GM19240 (cell line): ENCODE measurements around the gene TET1.
A peak's percentile ranks its signal among the peaks of the same experiment; 100 is the strongest.
"Not testable (repeated sequence)": the region's sequence is repeated elsewhere in the genome, so short reads cannot be mapped to it uniquely, and the experiment has no call there.

Source experiments
- DNase-seq: peaks from one replicate; pipeline ENCODE4 v3.0.0; 2011; ENCODE audit warnings: low spot score; ENCODE audit not compliant: insufficient read length

Gene TET1

DNA sequence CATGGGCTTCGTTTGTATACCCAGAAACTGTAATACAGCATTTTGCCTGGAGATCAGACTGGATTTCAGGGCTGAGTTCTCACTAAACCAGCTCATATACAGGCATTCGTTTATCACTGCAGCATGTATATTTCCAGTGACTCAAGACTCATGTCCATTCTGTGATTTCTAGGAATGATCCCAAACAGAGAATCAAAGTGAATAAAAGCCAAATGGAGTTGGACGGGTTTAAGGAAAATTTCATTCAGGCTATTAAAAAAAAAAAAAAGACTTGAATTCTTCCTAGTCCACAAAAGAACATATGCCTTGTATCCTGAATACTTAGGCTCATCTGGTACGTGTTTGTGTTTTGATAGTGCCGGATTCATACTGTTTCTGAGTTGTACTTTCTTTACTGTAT, 46.8 kb downstream of the TET1 start:
- DNase-seq = no peak

- DNase-seq = not testable (repeated sequence)
These were observed 49.9 kb downstream of the TET1 start for GRCh38 chr10:68610023-68610422.

- no peak for DNase-seq
These were observed 51.1 kb downstream of the TET1 start for GRCh38 chr10:68611227-68611626.

GRCh38 chr10:68613974-68614373, 53.8 kb downstream of the TET1 start:
- DNase-seq = not testable (repeated sequence)

DNA sequence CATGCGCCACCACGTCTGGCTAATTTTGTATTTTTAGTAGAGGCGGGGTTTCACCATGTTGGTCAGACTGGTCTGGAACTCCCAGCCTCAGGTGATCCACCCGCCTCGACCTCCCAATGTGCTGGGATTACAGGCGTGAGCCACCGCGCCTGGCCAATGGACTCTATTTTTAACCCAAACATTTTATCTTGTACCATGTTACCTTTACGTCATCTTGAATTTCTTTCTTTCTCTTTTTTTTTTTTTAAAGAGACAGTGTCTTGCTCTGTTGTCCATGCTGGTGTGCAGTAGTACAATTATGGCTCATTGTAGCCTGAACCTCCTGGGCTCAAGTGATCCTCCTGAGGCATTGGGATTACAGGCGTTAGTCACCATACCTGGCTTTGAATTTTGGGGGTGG, 57.6 kb downstream of the TET1 start:
- not testable (repeated sequence) for DNase-seq

DNA sequence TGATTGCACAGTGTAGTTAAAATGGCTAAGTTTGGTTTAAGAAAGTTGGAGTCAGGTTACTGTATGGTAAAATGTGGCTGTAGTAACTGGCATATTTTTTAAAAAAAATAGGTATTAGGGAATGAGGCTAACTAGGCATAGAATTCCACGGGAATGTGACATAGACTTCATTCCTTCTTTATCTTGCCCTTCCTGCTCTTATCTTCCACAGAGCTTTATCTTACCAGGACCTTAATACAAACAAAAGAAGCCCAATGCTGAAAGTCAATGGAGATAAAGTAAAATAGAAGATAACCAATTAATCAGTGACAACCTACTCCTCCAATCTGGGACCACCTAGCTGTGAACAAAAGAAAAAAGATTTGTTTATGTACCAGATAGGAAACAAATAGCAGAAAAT, 58.1 kb downstream of the TET1 start:
- DNase-seq = no peak

DNA sequence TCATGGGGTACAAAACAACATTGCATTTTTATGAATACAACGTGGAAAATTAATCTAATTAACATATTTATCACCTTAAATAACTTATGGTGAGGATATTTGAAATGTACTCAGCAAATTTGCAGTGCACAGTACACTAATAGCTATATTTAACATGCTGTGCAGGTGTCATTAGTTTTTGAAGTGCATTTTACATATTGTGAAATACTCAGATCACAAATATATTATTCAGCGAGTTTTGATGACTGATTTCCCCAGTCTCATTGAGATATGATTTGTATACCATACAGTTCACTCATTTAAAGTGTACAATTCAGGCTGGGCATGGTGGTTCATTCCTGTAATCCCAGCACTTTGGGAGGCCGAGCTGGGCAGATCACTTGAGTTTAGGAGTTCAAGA, 59.5 kb downstream of the TET1 start:
- no peak for DNase-seq

DNA sequence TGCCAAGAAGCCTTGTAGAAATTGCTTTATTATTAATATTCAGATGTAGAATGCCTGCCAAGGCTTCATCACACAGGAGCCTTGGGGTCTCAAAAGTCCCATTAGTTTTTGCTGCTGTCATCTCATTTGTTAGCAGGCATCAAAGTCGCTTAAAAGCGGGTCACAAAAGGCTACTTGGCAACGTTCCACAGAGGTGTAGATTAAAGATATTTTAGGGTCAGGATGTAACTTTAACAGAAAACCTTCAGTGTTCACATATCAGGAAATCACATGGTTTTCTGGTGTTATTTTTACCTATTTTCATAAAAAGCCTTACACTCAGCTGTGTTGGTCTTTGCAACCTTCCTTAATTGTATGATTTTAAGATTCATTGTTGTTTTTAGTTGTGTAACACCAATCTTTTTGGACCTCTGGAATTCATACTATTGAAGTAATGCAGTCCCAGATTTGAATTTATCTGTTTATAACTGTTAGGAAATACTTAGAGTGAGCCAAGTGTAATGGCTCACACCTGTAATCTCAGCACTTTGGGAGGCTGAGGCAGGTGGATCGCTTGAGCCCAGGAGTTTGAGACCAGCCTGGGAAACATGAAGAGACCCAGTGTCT, 65.3 kb downstream of the TET1 start:
- no peak for DNase-seq

DNA sequence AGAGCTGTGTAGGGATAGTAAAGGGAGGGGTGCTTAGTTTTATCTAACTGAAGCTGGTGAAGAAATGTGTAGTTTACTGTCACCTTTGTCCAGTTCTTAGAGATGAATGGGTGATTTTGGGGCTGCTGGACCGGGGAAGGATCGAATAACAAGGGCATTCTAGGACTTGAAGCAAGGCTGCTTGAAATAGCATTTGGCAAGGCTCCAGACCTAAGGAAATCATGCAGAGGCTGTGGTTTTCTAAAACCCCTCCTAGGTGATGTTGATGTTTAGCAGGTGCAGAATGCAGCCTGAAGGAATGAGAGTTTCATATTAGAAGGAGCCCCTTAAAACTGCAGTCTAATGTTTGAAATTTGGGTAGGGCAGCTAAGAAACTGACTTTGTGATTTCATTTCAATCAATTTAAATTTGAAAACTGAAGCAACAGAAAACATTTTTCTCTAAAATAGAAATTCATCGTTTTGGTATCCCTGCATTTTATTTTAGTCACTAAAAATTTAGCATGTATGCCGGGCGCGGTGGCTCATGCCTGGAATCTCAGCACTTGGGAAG, 68.5 kb downstream of the TET1 start:
- no peak for DNase-seq

GRCh38 chr10:68632271-68632560, 72.1 kb downstream of the TET1 start:
- DNase-seq = not testable (repeated sequence)

DNA sequence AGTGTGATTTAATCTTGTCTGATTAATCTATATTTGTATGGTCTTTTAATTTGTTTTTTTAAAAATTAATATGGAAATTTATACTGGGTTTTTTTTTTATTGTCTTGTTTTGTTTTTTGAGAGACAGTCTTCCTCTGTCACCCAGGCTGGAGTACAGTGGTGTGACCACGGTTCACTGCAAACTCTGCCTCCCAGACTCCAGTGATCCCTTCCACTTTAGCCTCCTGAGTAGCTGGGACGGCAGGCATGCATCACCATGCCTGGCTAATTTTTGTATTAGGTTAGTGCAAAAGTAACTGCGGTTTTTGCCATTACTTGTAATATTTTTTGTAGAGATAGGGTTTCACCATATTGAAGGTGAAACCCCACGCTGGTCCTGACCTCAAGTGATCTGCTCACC, 73.1 kb downstream of the TET1 start:
- DNase-seq = no peak

GRCh38 chr10:68633816-68634466, 73.8 kb downstream of the TET1 start:
- no peak for DNase-seq

DNA sequence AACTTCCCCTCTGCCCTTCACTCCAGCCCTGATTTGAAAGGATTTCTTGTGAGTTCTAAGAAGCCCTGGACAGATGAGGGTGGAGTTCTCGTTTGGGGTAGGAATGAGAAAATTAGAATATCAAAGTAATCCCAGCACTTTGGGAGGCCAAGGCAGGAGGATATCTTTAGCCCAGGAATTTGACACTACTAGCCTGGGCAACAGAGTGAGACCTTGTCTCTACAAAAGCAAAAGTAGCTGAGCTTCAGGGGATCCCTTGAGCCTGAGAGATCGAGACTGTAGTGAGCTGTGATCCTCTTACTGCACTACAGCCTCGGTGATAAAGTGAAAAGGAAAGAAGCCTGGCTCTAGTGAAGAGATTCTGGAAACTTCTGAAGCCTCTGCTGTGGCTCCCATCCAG, 76.2 kb downstream of the TET1 start:
- no peak for DNase-seq

- not testable (repeated sequence) for DNase-seq
These were observed 83.4 kb downstream of the TET1 start for GRCh38 chr10:68643550-68643949.

GRCh38 chr10:68647672-68648341, 87.7 kb downstream of the TET1 start:
- no peak for DNase-seq

DNA sequence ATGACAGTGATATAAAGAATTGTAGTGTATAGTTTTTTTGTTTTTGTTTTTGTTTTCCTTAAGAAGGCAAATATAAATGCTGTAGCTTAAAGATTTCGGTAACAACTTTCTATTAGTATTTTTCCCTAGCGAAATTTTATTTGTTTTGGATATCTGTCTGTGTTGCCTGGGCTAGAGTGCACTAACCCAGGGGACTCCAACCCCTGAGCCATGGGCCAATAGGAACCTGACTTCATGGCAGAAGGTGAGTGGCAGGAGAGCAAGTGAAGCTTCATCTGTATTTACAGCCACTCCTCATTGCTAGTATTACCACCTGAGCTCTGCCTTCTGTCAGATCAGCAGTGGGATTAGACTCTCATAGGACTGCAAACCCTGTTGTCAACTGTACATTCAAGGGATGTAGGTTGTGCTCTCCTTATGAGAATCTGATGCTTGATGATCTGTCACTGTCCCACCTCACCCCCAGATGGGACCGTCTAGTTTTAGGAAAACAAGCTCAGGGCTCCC, 95.5 kb downstream of the TET1 start:
- no peak for DNase-seq

DNA sequence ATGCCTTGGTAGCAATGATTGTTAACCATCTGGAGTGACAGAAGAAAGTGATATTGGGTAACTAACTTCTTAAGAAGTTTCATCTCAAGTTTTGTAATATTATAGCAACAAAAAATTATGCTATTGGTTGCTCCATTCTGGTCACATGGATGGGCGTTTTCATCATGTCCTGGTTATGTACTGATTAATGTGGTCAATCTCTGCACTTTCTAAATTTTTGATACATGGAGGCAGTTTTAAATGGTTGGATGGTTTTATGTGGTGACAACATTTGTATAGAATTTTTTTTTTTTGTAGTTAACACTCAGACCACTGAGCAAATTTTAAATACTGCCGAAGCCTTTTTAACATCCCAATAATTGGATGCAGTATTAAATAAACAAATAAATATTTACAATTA, 105.7 kb downstream of the TET1 start:
- DNase-seq = no peak

DNA sequence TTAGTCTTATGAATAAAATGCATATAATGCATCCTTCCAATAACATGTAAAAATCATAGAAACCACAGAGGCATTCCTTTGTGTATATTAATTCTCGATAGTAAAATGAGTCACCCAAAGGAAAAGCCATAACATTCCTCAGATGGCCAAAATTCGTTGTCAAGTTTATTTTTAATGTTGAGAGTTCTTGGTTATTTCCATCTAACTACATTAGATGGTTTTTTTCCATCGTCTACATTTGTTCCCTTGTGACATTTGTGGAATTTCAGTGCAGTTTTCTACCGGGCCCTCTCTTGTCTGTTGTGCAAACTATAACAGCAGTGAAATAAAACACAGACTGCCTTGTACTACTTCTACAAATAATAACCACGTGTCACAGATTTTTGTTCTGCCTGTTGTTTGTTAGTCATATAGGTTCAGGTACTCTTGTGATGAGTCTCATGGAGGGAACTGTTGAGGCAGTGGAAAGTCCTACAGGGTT, 106.2 kb downstream of the TET1 start:
- no peak for DNase-seq

GRCh38 chr10:68668231-68668630, 108.1 kb downstream of the TET1 start:
- DNase-seq = no peak

DNA sequence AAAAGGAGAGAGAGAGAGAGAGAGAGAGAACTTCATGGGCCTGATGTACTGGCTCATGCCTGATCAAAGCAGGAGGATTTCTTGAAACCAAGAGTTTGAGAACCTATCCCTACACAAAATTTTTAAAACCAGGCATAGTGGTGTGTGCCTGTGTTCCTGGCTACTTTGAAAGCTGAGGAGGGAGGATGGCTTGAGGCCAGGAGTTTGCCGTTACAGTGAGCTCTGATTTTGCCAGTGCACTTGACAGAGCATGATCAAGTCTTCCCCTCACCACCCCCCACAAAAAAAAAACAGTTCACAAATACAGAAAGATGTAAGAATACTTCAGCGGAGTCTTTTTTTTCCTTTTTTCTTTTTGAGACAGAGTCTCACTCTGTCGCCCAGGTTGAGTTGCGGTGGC, 108.8 kb downstream of the TET1 start:
- DNase-seq = no peak

DNA sequence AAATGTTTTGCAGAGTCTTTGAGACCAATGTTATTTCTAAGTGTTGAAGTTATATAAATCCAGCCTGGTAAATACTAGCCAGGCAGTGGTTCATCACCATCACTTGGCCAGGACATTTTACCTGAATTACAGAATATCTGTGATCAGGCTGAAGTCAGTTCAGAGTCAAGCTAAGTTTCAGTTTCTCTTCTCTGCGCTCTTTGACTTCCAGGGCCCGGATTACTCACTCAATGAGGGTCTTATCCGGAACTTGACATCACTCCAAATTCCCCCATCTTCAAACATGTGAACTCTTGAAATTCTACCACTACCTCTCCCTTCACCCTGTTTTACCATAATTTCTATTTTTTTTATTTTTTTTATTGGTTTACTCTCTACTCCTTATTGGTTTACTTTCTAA, 124.3 kb downstream of the TET1 start:
- DNase-seq = peak; percentile 21

GRCh38 chr10:68696018-68696417, 135.9 kb downstream of the TET1 start:
- no peak for DNase-seq
